Endothelial cell (in vitro differentiated cells): ENCODE data around the gene SRSF4. TPM values are rescaled to one million over a fixed set of nuclear protein-coding genes. Genes with fewer than 3 reads are reported as not detected.

Experiments used
- DNase-seq: peaks from one replicate; pipeline ENCODE4 v3.0.0; 2021; ENCODE audit warnings: low spot score
- H3K27ac Mint-ChIP-seq: one replicate; pipeline ENCODE4 v1.8.0; 2021; ENCODE audit warnings: mixed read lengths, inconsistent platforms; ENCODE audit not compliant: unreplicated experiment
- H3K27me3 Mint-ChIP-seq: one replicate; pipeline ENCODE4 v1.8.0; 2021; ENCODE audit warnings: mild to moderate bottlenecking, moderate library complexity, mixed read lengths, inconsistent platforms; ENCODE audit not compliant: unreplicated experiment
- H3K36me3 Mint-ChIP-seq: one replicate; pipeline ENCODE4 v1.8.0; 2021; ENCODE audit warnings: mild to moderate bottlenecking, low read depth, mixed read lengths, inconsistent platforms; ENCODE audit not compliant: unreplicated experiment
- H3K4me1 Mint-ChIP-seq: one replicate; pipeline ENCODE4 v1.8.0; 2021; ENCODE audit warnings: mild to moderate bottlenecking, mixed read lengths, inconsistent platforms; ENCODE audit not compliant: unreplicated experiment
- H3K4me3 Mint-ChIP-seq: one replicate; pipeline ENCODE4 v1.8.0; 2021; ENCODE audit warnings: mild to moderate bottlenecking, mixed read lengths, inconsistent platforms; ENCODE audit not compliant: unreplicated experiment
- H3K9me3 Mint-ChIP-seq: one replicate; pipeline ENCODE4 v1.8.0; 2021; ENCODE audit warnings: mixed read lengths, inconsistent platforms; ENCODE audit not compliant: unreplicated experiment
- total RNA-seq: library from RNA; stranded (reverse); fragmentation: NEBNext Ultra II Directional; extraction: Animal tissue kit (Norgen Biotek cat#: 25700); gene quantifications from one replicate; pipeline ENCODE4 v1.2.1, GENCODE V29; 2021; ENCODE audit not compliant: unreplicated experiment
- TF ChIP-seq, protein P1 (sequence below): fragments of 200-600 bp; sonication (generic); IDR thresholded peaks from one replicate; pipeline ENCODE4 v1.5.0; 2021; ENCODE audit warnings: antibody characterized with exemption; ENCODE audit not compliant: unreplicated experiment

The SRSF4 gene
- total RNA-seq, 1 donor from 2014 or later, result 68.6 TPM

DNA sequence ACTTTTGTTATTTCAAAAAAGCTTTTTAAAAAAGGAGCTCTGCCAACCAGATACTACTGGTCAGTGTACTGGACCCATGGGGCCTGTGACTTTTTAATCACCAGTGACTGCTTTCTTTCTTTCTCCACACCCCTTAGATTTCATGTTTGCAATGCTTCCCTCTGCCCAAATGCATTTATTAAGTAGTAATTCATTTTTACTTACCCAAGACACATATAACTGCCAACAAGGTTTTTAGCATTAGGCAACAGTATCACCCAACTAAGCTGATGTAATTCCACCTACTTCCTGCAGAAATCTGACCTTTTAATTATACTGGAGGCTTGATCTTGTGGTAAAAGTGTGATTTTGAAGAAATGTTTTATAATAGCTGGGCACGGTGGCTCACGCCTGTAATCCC lies 36.5 kb upstream of the SRSF4 start:
- H3K36me3 Mint-ChIP-seq, result peaks cover 10% of the 10 kb centered on the region
- TF ChIP-seq, protein P1, sequence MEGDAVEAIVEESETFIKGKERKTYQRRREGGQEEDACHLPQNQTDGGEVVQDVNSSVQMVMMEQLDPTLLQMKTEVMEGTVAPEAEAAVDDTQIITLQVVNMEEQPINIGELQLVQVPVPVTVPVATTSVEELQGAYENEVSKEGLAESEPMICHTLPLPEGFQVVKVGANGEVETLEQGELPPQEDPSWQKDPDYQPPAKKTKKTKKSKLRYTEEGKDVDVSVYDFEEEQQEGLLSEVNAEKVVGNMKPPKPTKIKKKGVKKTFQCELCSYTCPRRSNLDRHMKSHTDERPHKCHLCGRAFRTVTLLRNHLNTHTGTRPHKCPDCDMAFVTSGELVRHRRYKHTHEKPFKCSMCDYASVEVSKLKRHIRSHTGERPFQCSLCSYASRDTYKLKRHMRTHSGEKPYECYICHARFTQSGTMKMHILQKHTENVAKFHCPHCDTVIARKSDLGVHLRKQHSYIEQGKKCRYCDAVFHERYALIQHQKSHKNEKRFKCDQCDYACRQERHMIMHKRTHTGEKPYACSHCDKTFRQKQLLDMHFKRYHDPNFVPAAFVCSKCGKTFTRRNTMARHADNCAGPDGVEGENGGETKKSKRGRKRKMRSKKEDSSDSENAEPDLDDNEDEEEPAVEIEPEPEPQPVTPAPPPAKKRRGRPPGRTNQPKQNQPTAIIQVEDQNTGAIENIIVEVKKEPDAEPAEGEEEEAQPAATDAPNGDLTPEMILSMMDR, result no peak
- H3K4me3 Mint-ChIP-seq, result no peak overlapping the region
- H3K4me1 Mint-ChIP-seq, result no peaks in the 10 kb centered on the region
- no peaks in the 10 kb centered on the region for H3K9me3 Mint-ChIP-seq
- H3K27ac Mint-ChIP-seq, result no peak overlapping the region
- H3K27me3 Mint-ChIP-seq, result peaks cover 3% of the 10 kb centered on the region
- no peak for DNase-seq

GRCh38 chr1:29217633-29218032 lies 35.9 kb upstream of the SRSF4 start:
- peaks cover 16% of the 10 kb centered on the region for H3K36me3 Mint-ChIP-seq
- H3K9me3 Mint-ChIP-seq, result no peaks in the 10 kb centered on the region
- no peak overlapping the region for H3K4me3 Mint-ChIP-seq
- DNase-seq, result no peak
- TF ChIP-seq, protein P1, result no peak
- no peak overlapping the region for H3K27ac Mint-ChIP-seq
- H3K27me3 Mint-ChIP-seq, result peaks cover 3% of the 10 kb centered on the region
- no peaks in the 10 kb centered on the region for H3K4me1 Mint-ChIP-seq

GRCh38 chr1:29213055-29213454 lies 31.4 kb upstream of the SRSF4 start:
- Mint-ChIP-seq H3K4me3 (no peak overlapping the region), H3K27ac (no peak overlapping the region), H3K9me3 (no peaks in the 10 kb centered on the region), H3K36me3 (peaks cover 28% of the 10 kb centered on the region), H3K27me3 (peaks cover 6% of the 10 kb centered on the region), H3K4me1 (peaks cover 15% of the 10 kb centered on the region)
- DNase-seq, result no peak
- TF ChIP-seq, protein P1, result no peak

GRCh38 chr1:29211086-29212030 lies 29.7 kb upstream of the SRSF4 start:
- TF ChIP-seq, protein P1, result no peak
- H3K27me3 Mint-ChIP-seq, result peaks cover 6% of the 10 kb centered on the region
- H3K9me3 Mint-ChIP-seq, result no peaks in the 10 kb centered on the region
- no peak for DNase-seq
- H3K4me3 Mint-ChIP-seq, result no peak overlapping the region
- H3K36me3 Mint-ChIP-seq, result peaks cover 28% of the 10 kb centered on the region
- no peak overlapping the region for H3K27ac Mint-ChIP-seq
- peaks cover 15% of the 10 kb centered on the region for H3K4me1 Mint-ChIP-seq
